Ovary (tissue), 3 donors: ENCODE measurements around the gene DCBLD1.

Source experiments
- CTCF ChIP-seq, 3 donors: fragments of 450-650 bp in 2 of 3; fragments of 200-600 bp in 1 of 3; IDR thresholded peaks; one replicate each; pipeline versions ENCODE4 v1.5.1 to v1.8.0; 2016 to 2022; ENCODE audit warnings: antibody characterized with exemption in 3 of 3, mild to moderate bottlenecking in 1 of 3
- POLR2A ChIP-seq: fragments of 450-650 bp; IDR thresholded peaks from one replicate; pipeline ENCODE4 v1.6.1; 2017; ENCODE audit warnings: antibody characterized with exemption, mild to moderate bottlenecking, moderate library complexity
- donor health status: DM: no; HTN: no; CAD: no.

- no peak for TF ChIP-seq CTCF (IDR thresholded peaks at IDR 0.05)
- no peak for TF ChIP-seq POLR2A
Observed at GRCh38 chr6:117456998-117457397, 25.5 kb upstream of the DCBLD1 start.
